Stimulated activated CD4-positive, alpha-beta T cell treated with anti-CD3 and anti-CD28 coated beads, Interleukin-15, amount 100 ng/mL, for 24 hours (primary cell): ENCODE data around the gene ATP7A.
A peak's percentile ranks its signal among the peaks of the same experiment; 100 is the strongest.
"Not testable (repeated sequence)": the region's sequence is repeated elsewhere in the genome, so short reads cannot be mapped to it uniquely, and the experiment has no call there.

Experiments
- DNase-seq: peaks from one replicate; pipeline ENCODE4 v3.0.0-alpha.2; 2020

The ATP7A gene

GRCh38 chrX:78042601-78043000, 132.1 kb downstream of the ATP7A start:
- no peak for DNase-seq

GRCh38 chrX:78046362-78046761, 135.9 kb downstream of the ATP7A start:
- DNase-seq = no peak

DNA sequence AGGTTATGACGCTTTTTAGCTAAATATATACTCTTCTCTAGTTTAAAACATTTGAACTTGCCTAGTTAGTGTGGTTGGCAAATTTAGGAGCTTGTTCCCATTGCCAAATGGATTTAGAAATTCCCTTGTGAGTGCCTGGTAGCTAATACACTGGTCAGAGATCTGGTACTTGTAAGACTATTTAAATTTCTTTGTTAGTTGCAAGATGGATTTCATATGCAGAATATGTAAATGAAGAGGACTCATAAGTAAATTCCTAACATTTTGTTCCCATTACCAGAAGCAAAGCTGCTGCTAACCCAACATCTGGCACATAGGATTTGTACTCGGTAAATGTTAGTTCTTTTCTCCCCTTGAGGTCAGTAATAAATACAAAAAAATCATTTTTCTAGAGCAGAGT, 137.6 kb downstream of the ATP7A start:
- no peak for DNase-seq

DNA sequence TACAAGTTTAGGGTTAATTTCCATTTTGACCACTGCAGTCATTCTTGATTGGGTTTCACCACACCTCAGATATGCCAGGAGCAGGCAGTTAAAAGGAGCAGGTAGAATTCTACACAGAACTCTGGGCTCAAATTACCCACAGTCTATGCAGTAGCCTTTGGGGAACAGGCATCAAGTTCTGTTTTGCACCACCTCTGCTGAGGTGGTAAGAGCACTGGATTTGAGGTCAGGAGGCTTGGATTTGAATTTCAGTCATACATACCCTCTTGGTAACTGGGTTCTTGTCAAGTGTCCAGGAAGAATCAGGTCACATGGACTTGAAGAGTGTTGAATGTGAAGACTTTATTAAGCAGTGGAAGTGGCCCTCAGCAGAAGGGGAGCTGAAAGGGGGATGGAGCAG, 153.2 kb downstream of the ATP7A start:
- no peak for DNase-seq

GRCh38 chrX:78064152-78064551, 153.7 kb downstream of the ATP7A start:
- DNase-seq = no peak

DNA sequence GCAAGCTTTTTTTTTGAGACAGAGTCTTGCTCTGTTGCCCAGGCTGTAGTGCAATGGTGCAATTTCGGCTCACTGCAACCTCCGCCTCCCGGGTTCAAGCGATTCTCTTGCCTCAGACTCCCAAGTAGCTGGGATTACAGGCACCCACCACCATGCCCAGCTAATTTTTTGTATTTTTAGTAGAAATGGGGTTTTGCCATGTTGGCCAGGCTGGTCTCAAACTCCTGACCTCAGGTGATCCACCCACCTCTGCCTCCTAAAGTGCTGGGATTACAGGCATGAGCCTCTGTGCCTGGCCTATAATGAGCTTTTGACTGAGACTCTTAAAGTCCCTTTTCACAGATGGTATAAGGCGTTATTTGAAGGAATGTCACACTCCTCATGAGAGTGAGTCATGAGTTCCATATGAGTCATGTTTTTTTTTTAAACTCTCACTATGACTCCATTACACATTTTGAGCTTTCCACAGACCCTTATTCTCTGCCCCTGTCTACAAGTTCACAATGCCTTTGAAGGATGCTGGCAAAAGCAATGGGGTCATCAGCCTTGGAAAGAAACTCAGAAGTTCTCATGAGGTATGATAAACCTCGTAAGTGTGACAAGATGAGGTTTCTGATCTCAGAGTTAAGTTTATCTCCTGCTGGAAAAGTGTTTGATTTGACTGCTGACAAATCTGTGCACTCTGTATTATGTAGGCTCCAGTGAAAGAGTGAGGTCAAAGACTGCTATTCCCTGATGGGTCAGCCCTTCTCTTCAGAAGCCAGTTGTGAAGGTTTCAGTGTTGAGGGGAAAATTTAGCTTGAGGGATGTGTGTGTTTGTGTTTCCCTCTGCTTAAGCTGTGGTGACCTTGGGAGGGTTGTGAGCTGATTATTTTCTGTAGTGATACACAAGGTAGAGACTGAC, 154.5 kb downstream of the ATP7A start:
- peak; percentile 8 for DNase-seq

- no peak for DNase-seq
These were observed 155.6 kb downstream of the ATP7A start for GRCh38 chrX:78066110-78066509.

- DNase-seq = no peak
These were observed 160.8 kb downstream of the ATP7A start for GRCh38 chrX:78071331-78071730.

DNA sequence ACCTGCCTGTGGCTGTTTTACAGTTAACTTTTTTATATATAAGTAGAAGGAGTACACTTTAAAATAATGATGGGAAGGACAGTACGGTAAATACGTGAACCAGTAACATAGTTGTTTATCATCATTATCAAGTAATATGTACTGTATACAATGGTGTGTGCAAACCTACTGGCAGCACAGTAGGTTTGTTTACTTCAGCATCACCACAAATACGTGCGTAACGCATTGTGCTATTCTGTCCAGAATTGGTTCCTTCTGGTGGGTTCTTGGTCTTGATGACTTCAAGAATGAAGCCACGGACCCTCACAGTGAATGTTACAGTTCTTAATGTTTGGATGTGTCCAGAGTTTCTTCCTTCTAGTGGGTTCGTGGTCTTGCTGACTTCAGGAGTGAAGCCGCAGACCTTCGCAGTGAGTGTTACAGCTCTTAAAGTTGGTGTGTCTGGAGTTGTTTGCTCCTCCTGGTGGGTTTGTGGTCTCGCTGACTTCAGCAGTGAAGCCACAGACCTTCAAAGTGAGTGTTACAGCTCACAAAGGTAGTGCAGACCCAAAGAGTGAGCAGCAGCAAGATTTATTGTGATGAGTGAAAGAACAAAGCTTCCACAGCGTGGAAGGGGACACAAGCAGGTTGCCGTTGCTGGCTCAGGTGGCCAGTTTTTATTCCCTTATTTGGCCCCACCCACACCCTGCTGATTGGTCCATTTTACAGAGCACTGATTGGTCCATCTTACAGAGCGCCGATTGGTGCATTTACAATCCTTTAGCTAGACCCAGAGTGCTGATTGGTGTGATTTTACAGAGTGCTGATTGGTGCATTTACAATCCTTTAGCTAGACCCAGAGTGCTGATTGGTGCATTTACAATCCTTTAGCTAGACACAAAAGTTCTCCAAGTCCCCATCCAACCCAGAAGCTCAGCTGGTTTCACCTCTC, 162.9 kb downstream of the ATP7A start:
- DNase-seq = peak; percentile 4

DNA sequence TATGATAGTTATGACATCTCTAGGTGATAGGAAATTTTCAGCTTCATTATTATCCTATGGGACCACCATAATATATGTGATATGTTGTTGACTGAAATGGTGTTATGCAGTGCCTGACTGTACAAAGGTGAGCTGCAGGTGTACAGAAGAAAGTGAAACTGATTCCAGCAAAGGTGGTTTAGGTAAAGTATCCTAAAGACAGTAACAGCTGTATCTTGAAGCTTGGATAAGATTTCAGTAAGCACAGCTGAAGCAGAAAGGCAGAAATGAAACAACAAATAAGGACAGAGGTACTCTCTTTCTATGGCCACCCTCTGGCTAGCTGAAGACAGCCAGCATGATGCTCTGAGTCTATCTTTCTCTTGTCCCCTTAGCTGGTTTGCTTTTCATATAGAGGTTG, 163.6 kb downstream of the ATP7A start:
- no peak for DNase-seq

DNA sequence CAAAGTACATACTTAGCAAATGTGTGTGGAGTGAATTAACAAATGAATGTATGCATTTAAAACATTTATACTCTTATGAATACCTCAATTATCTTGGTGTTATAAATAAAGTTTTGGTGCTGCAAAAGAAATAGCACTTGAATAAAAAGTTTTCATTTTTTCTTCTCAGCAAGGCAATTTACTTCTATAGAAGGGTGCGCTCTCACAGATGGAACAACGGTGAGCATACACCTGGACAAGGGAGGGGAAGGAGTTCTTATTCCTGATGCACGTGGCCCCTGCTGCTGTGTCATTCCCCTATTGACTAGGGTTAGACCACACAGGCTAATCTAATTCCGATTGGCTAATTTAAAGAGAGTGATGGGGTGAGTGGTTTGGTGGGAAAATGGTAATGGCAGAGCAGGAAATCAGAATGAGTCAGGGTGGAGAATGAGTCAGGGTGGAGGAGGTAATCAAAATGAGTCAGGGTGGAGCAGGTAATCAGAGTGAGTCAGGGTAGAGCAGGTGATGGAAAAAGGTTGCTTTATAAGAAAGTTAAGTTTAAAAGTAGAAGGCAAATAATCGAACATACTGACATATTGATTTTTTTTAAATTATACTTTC, 165.4 kb downstream of the ATP7A start:
- DNase-seq = peak; percentile 4

GRCh38 chrX:78081413-78081812, 170.9 kb downstream of the ATP7A start:
- DNase-seq = not testable (repeated sequence)

GRCh38 chrX:78092296-78092695, 181.8 kb downstream of the ATP7A start:
- DNase-seq = no peak

- no peak for DNase-seq
These were observed 187.6 kb downstream of the ATP7A start for GRCh38 chrX:78098108-78098507.
